ENCODE data around the gene RBM22. TPM values are rescaled to one million over a fixed set of nuclear protein-coding genes. Genes with fewer than 3 reads are reported as not detected.

The RBM22 gene
- total RNA-seq, 1 experiment from 2014 or later: 74.8 TPM

DNA sequence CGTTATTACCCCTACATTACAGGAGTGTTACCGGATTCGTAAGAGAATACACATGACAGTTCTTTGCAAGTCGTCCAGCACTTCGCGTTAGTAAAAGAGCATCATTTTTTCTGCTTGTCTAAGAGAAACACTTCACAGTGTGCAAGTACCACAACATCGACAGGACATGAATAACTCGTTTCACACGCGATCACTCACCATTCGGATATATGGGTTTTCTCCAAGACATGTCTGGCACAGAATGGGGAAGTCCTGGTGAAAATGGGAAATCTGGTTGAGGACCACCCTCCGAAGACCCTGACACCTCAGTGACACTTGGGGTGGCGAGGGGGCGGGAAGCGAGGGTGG, 642 bp downstream of the RBM22 start:
- Histone ChIP-seq H3K4me3 (peak overlapping the region; percentile 81), H3K27ac (peak overlapping the region; percentile 79), H3K9me3 (replicated peaks) (no peaks in the 10 kb centered on the region), H3K36me3 (peaks cover 52% of the 10 kb centered on the region), H3K4me1 (replicated peaks) (peaks cover 15% of the 10 kb centered on the region), H3K27me3 (replicated peaks) (no peaks in the 10 kb centered on the region)
- no peak for DNase-seq (ENCODE audit: low read depth in 1 of 2, low spot score in 2 of 2)

DNA sequence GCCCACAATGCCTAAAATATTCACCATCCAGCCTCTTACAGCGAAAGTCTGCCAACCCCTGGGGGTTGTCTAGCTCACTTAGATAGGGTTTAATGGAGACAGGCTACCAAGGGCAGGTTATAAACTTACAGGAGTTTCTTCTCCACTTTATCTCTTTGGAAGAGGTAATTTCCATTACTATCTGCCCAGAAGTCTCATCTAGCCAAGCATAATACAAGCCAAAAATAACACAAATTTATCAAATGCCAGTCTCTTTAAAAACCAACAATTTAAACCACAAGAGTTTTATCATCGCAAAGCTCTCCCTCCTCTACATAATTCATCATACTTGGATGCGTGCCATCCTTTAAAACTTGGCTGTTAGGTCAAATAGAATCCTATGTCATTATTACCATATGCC, 6.2 kb downstream of the RBM22 start:
- DNase-seq (ENCODE audit: low read depth in 1 of 2, low spot score in 2 of 2): no peak
- H3K4me1 ChIP-seq (replicated peaks): peaks cover 7% of the 10 kb centered on the region
- H3K27me3 ChIP-seq (replicated peaks): no peaks in the 10 kb centered on the region
- no peaks in the 10 kb centered on the region for H3K9me3 ChIP-seq (replicated peaks)
- H3K36me3 ChIP-seq: peaks cover 98% of the 10 kb centered on the region
- no peak overlapping the region for H3K27ac ChIP-seq
- H3K4me3 ChIP-seq: no peak overlapping the region

DNA sequence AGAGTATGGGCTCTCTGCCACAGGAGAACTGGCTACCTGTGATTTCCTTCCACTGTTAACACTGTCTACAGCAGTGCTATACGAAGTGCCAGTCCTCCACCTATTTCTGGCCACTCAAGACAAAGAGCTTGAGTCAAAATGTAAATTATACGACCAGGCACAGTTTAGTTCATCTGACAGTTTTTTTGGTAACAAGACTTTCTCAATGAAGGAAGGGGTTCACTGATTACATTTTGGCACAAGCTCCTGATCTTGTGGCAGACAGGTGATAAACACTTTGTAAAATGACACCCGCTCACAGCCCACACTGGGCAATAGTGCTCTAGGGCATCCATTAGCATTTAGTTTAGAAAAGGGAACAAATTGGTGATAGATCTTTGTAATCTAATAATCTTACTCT, 8.6 kb downstream of the RBM22 start:
- H3K4me3 ChIP-seq: no peak overlapping the region
- H3K27me3 ChIP-seq (replicated peaks): no peaks in the 10 kb centered on the region
- H3K9me3 ChIP-seq (replicated peaks): no peaks in the 10 kb centered on the region
- no peaks in the 10 kb centered on the region for H3K4me1 ChIP-seq (replicated peaks)
- peaks cover 82% of the 10 kb centered on the region for H3K36me3 ChIP-seq
- no peak overlapping the region for H3K27ac ChIP-seq
- no peak for DNase-seq (ENCODE audit: low read depth in 1 of 2, low spot score in 2 of 2)

DNA sequence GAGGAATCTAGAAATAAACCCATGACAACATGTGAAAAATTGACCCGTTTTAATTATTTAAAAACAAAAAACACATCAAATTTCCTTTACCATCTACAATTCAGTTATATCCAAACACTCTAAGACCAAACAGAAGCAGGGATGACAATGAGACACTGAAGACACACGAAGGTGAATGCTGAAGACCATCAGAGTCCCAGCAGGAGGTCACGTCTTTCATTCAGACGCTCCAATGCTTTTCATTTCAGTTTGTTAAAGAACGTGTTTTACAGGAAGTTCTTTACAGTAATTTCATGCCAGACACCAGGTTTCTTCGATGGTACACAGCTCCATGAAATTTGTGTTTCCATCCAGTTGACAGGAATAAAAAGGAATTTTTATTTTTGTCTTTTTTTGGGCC, 10.1 kb downstream of the RBM22 start:
- no peaks in the 10 kb centered on the region for H3K27me3 ChIP-seq (replicated peaks)
- no peak overlapping the region for H3K27ac ChIP-seq
- no peaks in the 10 kb centered on the region for H3K9me3 ChIP-seq (replicated peaks)
- no peak for DNase-seq (ENCODE audit: low read depth in 1 of 2, low spot score in 2 of 2)
- no peak overlapping the region for H3K4me3 ChIP-seq
- H3K4me1 ChIP-seq (replicated peaks): no peaks in the 10 kb centered on the region
- peaks cover 73% of the 10 kb centered on the region for H3K36me3 ChIP-seq

DNA sequence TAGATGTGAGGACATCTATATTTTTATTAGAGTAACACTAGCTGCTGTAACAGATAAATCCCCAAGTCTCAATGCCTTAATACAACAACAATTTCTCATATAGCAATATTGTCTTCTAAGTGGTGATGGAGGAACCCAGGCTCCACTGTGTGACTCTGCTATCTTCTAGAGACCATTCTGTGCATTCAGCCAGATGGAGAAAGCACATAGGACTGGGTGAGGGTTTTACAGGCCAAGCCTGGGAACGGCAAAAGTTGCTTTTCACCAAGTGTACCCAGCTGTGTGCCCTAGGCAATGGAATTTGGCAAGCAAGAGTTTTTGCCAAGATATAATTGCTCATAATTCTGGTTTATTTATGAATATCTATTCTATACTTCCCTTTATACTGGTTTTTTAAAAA, 11.7 kb downstream of the RBM22 start:
- DNase-seq (ENCODE audit: low read depth in 1 of 2, low spot score in 2 of 2): no peak
- no peak overlapping the region for H3K27ac ChIP-seq
- no peaks in the 10 kb centered on the region for H3K9me3 ChIP-seq (replicated peaks)
- H3K27me3 ChIP-seq (replicated peaks): no peaks in the 10 kb centered on the region
- H3K36me3 ChIP-seq: peaks cover 57% of the 10 kb centered on the region
- H3K4me1 ChIP-seq (replicated peaks): no peaks in the 10 kb centered on the region
- H3K4me3 ChIP-seq: no peak overlapping the region

DNA sequence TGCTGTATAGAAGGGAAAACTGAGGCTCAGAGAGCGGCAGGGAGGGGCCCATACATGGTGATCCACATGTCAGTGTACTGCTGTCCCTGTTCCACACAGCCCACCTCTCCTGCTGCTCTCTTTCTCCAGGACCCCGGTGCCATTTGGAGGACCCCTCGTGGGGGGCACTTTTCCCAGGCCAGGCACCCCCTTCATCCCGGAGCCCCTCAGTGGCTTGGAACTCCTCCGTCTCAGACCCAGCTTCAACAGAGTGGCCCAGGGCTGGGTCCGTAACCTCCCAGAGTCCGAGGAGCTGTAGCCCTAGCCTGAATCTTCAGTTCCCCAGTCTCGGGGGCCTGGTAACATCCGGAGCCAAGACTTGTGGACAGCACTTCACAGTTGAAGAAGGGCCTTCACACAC, 24.3 kb downstream of the RBM22 start:
- H3K9me3 ChIP-seq (replicated peaks): no peaks in the 10 kb centered on the region
- no peak overlapping the region for H3K4me3 ChIP-seq
- no peak overlapping the region for H3K27ac ChIP-seq
- DNase-seq (ENCODE audit: low read depth in 1 of 2, low spot score in 2 of 2): no peak
- H3K27me3 ChIP-seq (replicated peaks): no peaks in the 10 kb centered on the region
- peaks cover 40% of the 10 kb centered on the region for H3K4me1 ChIP-seq (replicated peaks)
- peaks cover 15% of the 10 kb centered on the region for H3K36me3 ChIP-seq

DNA sequence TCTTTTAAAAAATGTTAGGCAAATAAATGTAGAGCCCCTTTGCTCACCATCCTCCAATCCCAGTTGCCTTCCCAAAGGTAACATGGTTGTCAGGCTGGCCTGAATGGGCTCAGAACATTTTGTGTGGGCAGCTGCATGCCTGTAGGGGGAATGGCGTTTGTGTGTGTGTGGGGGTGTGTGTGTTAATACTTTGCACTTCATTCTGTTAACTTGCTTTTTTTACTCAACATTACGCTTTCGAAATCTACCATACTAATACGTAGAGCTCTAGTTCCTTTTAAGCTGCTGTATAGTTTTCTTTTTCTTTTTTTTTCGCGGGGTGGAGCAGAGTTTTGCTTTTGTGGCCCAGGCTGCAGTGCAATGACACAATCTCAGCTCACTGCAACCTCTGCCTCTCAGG, 25.8 kb downstream of the RBM22 start:
- H3K4me1 ChIP-seq (replicated peaks): peaks cover 40% of the 10 kb centered on the region
- H3K27me3 ChIP-seq (replicated peaks): no peaks in the 10 kb centered on the region
- no peak for DNase-seq (ENCODE audit: low read depth in 1 of 2, low spot score in 2 of 2)
- H3K27ac ChIP-seq: peak overlapping the region; percentile 77
- no peaks in the 10 kb centered on the region for H3K9me3 ChIP-seq (replicated peaks)
- peaks cover 7% of the 10 kb centered on the region for H3K36me3 ChIP-seq
- no peak overlapping the region for H3K4me3 ChIP-seq

DNA sequence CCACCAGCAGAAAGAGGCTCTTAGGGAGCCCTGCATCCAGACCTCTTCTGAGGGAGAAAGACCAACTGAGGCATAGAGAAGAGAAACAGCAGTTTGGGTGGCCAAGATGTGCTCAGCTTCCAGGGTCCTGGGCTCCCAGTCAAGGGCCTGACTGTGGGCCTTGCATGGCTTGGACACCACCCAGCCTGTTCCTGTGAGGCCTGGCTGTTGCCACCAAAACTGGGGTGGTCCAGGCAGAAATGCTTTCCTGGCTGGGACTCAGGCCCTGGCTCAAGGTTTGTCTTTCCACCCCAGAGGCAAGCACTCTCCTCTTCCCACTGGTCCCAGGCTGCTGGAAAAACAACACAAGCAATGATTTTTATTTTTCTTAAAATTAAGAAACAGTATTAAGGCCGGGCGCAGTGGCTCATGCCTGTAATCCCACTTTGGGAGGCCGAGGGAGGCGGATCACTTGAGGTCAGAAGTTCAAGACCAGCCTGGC, 26.5 kb downstream of the RBM22 start:
- H3K4me3 ChIP-seq: no peak overlapping the region
- peak overlapping the region; percentile 77 for H3K27ac ChIP-seq
- no peaks in the 10 kb centered on the region for H3K9me3 ChIP-seq (replicated peaks)
- peaks cover 40% of the 10 kb centered on the region for H3K4me1 ChIP-seq (replicated peaks)
- peaks cover 5% of the 10 kb centered on the region for H3K36me3 ChIP-seq
- no peaks in the 10 kb centered on the region for H3K27me3 ChIP-seq (replicated peaks)
- DNase-seq (ENCODE audit: low read depth in 1 of 2, low spot score in 2 of 2): peak in 1 of 2 experiments; percentile 86

DNA sequence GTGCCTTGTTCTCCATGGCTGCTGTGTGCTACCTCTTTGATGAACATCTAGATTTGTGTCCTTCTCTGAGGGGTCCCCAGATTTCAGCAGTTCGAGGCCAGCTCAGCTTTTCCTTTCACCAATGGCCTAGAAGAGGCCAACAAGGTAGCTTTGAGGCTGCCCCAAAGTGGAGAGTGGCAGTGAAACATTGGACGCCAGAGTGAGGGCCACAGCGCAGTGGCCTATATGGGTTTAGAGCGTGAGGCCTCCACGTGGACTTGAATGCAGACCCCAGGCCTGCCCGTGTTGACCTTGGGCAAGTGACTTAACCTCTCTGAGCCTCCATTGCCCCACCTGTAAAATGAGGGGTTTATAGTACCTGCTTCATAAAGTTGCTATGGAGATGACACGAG, 28.0 kb downstream of the RBM22 start:
- no peak overlapping the region for H3K4me3 ChIP-seq
- H3K9me3 ChIP-seq (replicated peaks): no peaks in the 10 kb centered on the region
- H3K4me1 ChIP-seq (replicated peaks): peaks cover 40% of the 10 kb centered on the region
- DNase-seq (ENCODE audit: low read depth in 1 of 2, low spot score in 2 of 2): no peak
- H3K36me3 ChIP-seq: no peaks in the 10 kb centered on the region
- H3K27me3 ChIP-seq (replicated peaks): no peaks in the 10 kb centered on the region
- peak overlapping the region; percentile 77 for H3K27ac ChIP-seq

DNA sequence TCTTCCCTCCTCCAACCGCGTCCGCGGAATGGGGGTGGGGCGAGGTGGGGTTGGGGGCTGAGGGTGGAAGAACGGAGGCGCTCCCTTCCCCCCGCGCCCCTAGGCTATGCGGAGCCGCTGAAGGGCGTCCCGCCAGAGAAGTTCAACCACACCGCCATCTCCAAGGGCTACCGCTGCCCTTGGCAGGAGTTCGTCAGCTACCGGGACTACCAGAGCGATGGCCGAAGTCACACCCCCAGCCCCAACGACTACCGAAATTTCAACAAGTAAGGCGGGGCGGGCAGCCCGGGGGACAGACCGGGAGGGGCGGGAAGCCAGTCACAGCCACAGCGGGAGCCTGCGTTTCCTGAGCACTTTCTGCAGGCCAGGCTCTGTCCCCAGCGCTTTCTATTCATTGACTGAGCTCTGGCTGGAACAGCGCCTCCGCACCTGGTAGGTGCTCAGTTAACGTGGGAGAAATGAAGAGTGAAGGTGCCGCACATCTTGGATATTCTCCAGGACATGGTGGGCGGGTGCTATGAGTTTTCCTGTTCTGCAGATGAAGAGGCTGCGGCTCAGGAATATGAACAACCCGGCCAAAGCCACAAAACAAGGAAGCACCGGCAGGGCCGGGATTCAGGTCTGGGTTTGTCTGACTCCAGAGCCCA, 28.5 kb downstream of the RBM22 start:
- Histone ChIP-seq H3K4me1 (replicated peaks) (peaks cover 40% of the 10 kb centered on the region), H3K9me3 (replicated peaks) (no peaks in the 10 kb centered on the region), H3K4me3 (peak overlapping the region; percentile 3; the same call in 1 of the 2 replicates), H3K27ac (peak overlapping the region; percentile 77), H3K36me3 (no peaks in the 10 kb centered on the region), H3K27me3 (replicated peaks) (no peaks in the 10 kb centered on the region)
- no peak for DNase-seq (ENCODE audit: low read depth in 1 of 2, low spot score in 2 of 2)

DNA sequence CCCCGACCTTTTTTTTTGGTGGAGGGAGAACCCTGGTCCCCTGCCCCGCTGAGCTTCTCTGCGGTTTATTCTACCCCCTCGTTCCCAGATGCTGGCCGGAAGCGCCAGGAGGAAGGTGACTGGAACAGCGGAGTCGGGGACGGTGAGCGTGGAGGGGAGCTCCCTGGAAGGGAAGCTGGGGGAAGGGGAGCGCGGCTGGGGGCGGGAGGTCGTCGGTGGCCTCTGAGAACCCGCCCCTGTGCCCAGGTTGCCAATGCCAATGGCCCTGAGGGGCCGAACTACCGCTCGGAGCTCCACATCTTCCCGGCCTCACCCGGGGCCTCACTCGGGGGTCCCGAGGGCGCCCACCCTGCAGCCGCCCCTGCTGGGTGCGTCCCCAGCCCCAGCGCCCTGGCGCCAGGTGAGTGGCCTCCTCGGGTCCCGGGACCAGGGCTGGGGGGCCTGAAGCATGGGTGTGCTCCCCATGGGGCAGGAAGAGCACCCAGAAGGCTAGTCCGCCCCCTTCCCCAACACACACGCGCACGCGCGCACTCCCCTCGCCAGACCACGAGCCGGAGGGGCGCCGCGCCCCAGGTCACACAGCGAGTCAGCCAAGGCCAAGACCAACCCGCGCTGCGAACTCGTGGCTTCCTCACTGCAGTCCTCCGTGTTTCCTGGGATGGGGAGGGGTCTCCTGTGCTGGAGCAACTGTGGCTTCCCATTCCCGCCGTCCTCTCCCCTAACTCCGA, 29.2 kb downstream of the RBM22 start:
- no peaks in the 10 kb centered on the region for H3K27me3 ChIP-seq (replicated peaks)
- DNase-seq (ENCODE audit: low read depth in 1 of 2, low spot score in 2 of 2): no peak
- H3K36me3 ChIP-seq: no peaks in the 10 kb centered on the region
- H3K9me3 ChIP-seq (replicated peaks): no peaks in the 10 kb centered on the region
- H3K4me1 ChIP-seq (replicated peaks): peaks cover 40% of the 10 kb centered on the region
- no peak overlapping the region for H3K4me3 ChIP-seq
- no peak overlapping the region for H3K27ac ChIP-seq

DNA sequence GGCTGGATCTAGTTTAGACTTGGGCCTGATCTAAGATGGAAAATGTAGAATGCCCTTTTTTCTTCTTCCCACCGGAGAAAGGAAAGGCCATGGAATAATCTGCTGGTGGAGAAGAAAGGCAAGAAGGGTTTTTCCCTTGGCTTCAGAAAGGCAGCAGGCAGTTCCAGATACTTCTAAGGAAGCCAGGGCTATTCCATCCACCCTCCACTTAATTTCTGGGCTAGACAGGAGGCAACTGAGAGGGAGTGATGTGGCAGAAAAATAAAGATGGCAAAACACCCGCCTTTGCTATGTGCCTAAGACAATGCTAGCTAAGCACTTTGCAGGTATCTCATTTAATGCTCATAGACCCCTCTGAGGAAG, 29.9 kb downstream of the RBM22 start:
- Histone ChIP-seq H3K9me3 (replicated peaks) (no peaks in the 10 kb centered on the region), H3K36me3 (no peaks in the 10 kb centered on the region), H3K27me3 (replicated peaks) (no peaks in the 10 kb centered on the region), H3K27ac (no peak overlapping the region), H3K4me3 (no peak overlapping the region), H3K4me1 (replicated peaks) (peaks cover 38% of the 10 kb centered on the region)
- no peak for DNase-seq (ENCODE audit: low read depth in 1 of 2, low spot score in 2 of 2)

DNA sequence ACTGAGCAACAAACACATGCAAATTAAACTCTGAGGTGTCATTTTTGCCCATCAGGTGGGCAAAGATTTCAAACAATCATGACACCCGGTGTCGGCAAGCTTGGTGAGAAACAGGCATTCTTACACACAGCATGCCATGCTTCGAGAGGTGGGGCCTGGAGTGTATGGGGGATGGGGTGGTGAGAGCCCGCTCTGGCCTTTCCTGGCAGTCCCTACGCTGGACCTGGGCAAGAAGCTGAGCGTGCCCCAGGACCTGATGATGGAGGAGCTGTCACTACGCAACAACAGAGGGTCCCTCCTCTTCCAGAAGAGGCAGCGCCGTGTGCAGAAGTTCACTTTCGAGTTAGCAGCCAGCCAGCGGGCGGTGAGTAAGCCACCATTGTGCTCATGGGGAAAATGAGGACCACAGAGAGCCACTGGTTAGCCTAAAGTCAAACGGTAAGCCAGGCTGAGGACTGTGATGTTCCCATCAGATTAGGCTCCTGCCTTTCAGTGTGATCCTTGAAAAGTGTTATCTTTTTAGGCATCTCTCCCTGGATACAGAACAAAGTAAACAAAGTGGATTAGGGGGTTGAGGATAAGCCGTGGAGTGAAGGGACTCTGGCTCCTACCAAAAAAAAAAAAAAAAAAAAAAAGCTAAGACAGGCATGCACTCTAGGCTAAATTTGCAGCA, 30.5 kb downstream of the RBM22 start:
- Histone ChIP-seq H3K27me3 (replicated peaks) (no peaks in the 10 kb centered on the region), H3K4me3 (no peak overlapping the region), H3K27ac (no peak overlapping the region), H3K36me3 (no peaks in the 10 kb centered on the region), H3K4me1 (replicated peaks) (peaks cover 33% of the 10 kb centered on the region), H3K9me3 (replicated peaks) (no peaks in the 10 kb centered on the region)
- no peak for DNase-seq (ENCODE audit: low read depth in 1 of 2, low spot score in 2 of 2)

DNA sequence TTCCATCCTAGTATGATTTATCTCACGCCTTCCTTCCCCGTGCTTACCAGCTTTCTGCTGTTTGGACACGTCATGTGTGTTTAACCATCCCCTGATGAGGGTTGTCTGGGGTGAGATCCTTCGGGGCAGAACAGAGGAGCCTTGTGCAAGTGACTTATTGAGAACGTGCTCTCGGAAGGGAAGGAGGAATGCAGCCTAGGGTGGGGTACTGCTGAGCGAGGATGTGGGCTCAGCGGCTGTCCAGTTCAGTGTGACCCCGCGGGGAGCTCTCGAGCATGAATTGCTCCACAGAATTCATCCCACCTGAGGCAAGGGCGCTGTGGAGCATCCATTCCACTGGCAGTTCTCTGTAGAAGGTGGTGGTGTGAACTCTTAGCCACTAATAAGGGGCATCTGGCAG, 35.8 kb downstream of the RBM22 start:
- Histone ChIP-seq H3K4me1 (replicated peaks) (peaks cover 5% of the 10 kb centered on the region; the same call in 1 of the 2 replicates), H3K27ac (no peak overlapping the region), H3K9me3 (replicated peaks) (no peaks in the 10 kb centered on the region), H3K4me3 (no peak overlapping the region), H3K27me3 (replicated peaks) (no peaks in the 10 kb centered on the region), H3K36me3 (no peaks in the 10 kb centered on the region)
- no peak for DNase-seq (ENCODE audit: low read depth in 1 of 2, low spot score in 2 of 2)

Data from SJSA1 (cell line).